Bone marrow (tissue), 2 donors: ENCODE data around the gene CCDC12.

Source experiments
- DNase-seq, 2 donors: peaks; one replicate each; lab custom pipeline; 2025; lab: John Stamatoyannopoulos, UW

CCDC12 gene

DNA sequence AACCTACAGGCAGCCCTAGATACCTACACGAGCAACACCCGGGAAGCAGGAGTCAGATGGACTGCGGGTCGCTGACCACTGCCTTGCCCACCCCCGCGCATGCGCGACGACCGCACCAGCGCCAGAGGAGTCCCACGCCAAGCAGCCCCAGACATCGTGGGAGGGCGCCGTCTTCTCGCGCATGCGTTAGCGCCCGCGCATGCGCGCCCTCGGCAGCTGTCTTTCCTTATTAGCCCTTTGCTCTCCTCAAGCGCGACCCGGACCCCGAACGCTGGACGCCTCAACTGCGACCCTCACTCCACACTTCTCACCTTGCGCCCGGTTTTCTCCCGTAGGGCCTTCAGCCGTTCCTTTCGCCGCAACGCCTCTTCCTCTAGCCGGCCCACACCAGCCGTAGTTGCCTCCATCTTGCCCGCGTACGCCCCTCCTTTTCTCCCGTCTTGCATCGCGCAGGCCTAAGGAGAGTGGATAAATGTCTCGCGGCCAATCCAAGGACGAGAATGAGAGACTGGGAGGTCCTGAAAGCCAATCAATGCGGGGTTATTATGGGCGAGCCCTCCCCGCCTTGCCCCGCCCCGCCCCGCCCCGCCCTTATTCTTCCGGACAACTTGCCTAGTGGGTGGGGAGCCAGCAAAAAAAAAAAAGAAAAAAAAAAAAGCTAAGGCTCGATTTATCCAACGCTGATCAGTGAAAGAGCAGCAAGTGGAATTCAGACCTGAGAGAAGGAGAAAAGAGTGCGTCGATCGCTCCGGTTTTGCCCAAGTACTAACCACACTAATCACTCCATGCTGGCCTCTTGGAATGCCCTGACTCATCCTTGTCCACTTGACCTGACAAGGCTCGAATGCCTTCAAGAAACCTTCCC lies at the start of gene CCDC12:
Gene CCDC12, minus strand, starts transcription at position 420 of the 865 bp plus-strand sequence. Its CDS starts 13 bp downstream, at position 407.
- peak; percentile 91 to 97 for DNase-seq

DNA sequence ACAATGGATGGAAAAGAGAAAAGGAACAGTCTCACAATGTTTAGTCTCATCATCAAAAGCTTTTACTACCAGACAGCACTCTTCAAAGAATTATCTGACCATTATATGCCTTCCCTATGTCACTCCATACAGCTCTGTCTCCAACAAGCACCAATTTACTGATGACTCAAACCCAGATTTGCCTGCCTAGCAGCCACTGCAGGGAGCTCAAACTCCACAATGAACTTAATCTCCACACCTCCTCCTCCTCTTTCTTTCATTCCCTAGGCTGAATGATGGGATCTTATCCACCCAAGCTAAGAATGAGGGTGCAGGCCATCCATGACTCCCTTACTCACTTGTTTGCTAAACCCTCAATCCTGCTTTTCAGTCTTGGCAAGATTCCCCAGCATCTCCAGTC lies 48.4 kb upstream of the CCDC12 start:
- no peak for DNase-seq

GRCh38 chr3:47022641-47023071 lies 46.1 kb upstream of the CCDC12 start:
- DNase-seq: no peak

DNA sequence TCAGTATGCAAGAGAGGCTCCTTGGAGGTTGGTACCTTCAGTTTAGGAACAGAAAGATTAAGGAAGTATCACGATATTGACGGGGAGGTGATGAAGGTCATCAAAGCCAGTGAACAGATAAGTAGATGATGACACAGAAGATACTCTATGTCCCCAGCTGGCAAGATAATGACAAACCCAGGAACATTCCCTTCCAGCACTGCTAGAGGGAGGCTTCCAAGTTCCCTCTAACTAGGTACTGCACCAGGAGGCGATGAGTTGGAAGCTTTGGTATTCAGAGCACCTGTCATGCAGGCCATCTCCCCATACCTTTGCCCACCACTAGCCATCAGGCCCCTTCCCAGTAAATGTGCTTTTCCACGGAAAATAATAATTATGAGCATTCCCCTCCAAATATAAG lies 43.8 kb upstream of the CCDC12 start:
- DNase-seq: no peak

- DNase-seq: no peak
Measured at GRCh38 chr3:47019201-47019600, 42.7 kb upstream of the CCDC12 start.

GRCh38 chr3:47018269-47018611 lies 41.7 kb upstream of the CCDC12 start:
- DNase-seq: no peak

DNA sequence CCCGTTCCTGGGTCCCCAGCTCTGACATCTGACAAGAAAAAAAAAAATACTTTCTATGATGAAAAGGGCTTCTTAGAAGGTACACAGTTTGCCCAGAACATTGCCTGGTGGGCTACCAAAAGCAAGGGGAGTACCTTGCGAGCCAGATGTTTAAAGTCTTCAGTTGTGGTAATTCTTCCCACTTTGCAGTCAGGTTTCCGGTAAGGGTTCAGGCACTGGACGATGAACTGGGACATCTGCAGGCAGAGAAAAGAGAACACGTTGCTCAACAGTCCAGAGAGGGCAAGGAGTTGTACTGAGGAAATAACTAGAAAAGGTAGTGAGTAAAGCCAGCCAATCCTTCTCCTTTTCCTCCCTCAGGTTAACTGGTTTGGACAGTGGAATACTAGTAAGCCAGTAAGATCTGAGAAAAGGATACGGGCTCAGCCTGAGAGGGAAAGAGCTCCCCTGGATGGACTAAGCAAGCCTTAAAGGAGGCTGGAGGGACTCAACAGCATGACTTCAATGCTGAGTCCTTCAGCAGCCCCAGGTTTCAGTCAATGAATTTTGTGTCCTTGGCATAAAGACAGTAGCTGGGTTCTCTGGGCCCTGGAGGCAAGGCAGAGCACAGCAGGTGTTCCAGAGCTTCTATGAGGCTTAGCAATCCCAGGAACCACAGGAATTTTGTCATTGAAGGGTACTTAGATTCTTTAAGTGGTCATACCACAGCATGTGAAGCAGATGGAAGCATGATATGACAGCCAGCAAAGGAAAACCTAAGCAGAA lies 41.1 kb upstream of the CCDC12 start:
- DNase-seq: no peak

- DNase-seq: peak in 1 of 2 donors; percentile 96
Measured at GRCh38 chr3:47016934-47017435, 40.4 kb upstream of the CCDC12 start.

DNA sequence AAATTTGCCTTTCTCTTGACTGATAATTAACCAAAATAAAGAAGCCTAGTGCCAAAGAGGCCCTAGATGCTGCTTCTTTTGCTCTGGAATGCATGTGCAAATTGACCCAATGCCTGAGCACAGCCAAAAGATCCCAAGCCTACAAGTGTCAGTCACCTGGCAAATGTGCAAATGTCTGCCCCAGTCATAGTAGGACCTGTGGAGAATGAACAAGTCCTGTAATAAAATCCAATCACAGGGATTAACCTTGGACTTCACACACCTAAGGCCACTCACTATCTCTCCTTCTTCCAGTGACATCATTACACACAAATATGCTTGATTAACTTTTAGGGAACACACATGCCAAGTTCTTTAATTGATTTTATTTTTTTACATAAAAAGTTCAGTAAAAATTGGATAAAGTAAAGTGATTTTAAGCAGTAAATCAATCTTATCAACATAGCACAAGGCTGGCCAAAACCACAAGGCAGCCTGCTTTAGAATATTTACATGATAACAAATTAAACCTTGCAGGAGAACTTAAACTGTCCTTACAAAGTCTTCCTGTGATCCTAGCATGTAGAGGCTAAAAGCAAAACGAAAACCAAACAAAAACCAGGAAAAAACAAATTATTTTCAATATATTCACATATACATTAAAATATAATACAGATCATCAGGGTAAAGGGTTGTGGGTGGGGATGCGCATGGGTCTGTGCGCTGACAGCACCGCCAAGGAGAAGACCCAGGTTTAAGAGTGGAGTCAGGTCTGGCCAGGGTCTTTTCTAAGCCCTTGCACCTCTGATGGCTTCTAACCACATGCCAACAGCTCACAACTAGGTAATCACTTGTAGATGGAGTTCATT lies 39.8 kb upstream of the CCDC12 start:
- DNase-seq: no peak

DNA sequence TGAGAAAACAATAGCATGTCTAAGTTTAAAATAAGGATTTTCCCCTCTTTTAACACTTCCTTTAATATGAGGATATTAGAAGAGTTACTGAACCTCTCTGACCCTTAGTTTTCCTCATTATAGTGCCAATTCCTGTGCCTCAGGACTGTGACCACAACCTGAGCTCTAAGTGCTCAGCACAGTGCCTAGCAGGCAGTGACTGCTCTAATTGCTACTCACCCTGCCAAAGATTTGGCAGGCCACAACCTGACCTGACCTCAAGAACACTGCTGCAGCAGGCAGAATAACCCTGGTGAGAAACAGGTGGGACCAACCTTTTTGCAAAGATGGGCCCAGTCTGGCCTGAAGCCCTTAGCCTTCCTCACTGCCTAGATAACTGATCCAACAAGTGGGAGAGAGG lies 38.6 kb upstream of the CCDC12 start:
- no peak for DNase-seq

DNA sequence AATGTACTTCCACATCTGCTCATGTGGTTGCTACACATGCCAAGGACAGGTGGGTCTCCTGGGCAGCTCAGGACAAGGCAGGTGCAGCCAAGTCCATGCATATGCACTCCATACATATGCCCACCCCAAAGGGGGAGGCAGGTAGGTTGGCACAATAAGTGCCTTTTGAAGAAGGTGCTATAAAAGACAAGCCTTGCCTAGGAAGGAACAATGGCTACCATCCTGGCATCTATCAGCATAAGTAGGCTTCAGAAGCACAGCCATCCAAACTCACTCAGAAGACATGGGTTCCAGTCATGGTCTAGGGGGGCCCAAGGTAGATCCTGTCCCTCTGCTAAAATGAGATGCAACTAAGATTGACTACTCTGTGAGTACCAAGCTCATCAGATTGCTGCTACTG lies 37.5 kb upstream of the CCDC12 start:
- DNase-seq: no peak

- no peak for DNase-seq
Measured at GRCh38 chr3:47013231-47013630, 36.7 kb upstream of the CCDC12 start.

DNA sequence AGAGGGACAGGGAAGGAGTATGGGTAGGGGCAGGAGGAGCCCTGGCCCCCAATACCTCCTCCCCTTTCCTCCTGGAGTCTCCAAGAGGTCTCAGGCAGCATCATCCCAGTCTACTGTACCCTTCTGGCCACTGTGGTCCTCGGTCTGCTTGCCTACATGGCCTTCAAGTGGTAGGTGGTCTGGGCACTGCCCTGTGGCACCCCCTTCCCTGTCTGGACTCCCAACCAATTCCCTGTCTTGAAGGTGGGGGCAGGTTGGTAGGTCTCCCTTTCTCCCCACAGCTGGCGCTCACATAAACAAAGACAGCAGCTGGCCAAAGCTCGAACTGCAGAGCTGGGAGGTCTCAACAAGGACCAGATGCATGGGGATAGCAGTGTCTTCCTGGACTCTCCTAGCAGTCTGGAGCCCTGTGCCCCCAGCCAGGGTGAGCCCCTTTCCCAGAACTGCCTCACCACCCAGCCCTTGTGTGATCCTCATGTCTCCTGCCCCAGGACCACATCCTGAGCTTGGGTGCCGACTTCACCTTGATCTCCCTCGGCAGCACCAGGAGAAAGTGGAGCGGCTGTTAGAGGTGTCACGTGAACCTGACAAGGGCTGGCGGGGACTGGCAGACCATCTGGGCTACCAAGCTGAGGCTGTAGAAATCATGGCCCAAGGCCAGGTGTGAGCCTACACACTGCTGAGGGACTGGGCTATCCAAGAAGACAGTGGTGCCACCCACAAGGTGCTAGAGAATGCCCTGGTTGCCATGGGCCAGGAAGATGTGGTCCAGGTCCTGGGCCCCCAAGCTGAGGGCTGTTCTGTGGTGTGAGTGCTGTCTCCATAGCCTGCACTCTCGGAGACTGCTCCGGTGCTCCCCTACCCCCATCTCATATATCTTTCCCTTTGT lies 36.0 kb upstream of the CCDC12 start:
- DNase-seq: no peak

- DNase-seq: no peak
Measured at GRCh38 chr3:47011371-47011770, 34.8 kb upstream of the CCDC12 start.

DNA sequence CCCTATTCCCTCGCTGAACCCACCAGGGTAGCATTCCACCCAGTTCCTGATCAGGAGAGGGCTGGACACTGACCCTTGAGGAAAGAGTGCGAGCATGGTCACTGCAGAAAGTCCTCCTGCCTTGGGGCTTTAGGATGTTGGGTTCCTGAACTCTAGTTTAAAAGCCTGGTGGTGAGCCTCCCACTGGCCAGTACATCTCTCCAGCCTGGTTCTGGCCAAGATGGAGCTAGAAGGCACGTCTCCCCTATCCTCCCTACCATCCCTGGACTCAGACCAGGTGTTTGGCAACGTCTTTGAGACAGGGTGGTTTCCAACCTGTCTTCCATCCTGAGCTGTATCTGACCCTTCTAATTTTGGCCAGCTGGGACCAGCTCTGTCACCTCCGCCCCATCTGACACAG lies 34.4 kb upstream of the CCDC12 start:
- no peak for DNase-seq

DNA sequence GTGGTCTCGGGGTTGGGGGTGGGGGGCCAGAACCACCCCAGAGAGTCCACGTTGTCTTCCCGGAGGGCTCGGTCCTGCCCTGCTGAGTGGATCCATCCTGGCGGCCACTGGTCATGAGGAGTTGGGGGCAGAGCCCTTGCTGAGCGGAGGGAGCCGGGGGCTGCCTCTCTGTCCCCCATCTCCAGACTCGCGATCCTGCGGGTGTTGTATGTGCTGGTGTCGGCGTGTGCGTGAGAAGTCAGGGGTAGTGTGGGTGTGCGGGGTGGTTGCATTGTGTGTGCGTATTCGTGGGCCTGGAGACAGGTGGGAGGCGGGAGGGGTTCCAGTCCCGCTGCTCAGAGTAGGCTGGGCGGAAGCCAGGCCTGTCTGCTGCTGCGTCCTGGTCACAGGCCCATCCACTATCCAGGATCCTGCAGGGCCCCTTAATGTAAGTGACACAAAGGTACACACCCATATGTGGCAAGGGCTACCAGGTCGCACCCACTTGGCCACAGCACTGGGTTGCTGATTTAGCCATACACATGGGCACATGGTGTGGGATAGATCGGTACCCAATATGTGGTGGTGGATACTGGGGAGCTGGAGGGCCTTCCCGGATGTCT lies 33.7 kb upstream of the CCDC12 start:
- no peak for DNase-seq

- peak in 1 of 2 donors; percentile 60 for DNase-seq
Measured at GRCh38 chr3:47009225-47010110, 32.9 kb upstream of the CCDC12 start.

DNA sequence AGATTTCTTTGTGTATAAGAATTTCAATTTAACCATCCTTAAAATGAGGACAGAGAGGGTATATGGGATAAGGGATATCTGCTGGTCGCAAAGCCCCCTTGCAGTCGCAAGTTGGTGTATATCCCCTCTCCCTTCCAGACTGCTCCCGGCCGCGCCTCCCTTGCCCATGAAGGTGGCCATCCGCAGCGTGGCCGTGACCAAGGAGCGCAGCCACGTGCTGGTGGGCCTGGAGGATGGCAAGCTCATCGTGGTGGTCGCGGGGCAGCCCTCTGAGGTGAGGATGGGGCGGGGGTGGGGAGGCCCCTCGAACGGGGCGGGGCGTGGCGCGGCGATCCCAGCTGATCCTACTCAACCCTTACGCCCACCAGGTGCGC lies 32.3 kb upstream of the CCDC12 start:
- DNase-seq: no peak

DNA sequence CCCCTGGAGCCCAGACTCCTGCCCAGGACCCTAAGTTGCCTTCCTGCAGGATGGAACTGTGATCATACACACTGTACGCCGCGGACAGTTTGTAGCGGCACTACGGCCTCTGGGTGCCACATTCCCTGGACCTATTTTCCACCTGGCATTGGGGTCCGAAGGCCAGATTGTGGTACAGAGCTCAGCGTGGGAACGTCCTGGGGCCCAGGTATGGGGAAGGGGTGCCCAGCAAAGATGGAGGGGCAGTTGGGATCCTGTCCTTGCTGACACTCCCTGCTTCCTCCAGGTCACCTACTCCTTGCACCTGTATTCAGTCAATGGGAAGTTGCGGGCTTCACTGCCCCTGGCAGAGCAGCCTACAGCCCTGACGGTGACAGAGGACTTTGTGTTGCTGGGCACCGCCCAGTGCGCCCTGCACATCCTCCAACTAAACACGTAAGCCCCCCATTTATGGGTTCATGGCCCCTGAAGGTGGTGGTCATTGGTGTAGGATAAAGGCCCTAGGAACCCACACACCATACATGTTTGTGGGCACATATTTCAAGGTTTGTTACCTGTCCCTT lies 31.8 kb upstream of the CCDC12 start:
- DNase-seq: no peak
